Measurements from ENCODE around the gene TWF2.
A peak's percentile ranks its signal among the peaks of the same experiment; 100 is the strongest.

The TWF2 gene

DNA sequence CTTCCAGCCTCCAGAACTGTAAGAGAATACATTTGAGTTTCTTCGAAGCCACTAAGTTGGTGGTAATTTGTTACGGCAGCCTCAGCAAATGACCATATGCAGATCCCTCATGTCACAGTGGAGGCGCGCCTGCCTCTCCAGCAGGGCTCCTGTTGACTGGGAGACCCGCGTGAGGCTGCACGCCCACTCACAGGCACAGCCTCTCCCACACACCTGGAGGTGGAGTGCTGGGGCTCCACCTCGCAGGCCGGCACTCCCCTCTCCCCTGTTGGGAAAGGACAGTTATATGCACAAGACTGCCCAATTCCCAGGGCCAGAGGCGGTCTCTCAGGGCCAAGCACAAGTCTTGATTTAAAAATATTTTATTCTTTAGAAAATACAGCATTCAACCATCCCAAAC lies 10.7 kb downstream of the TWF2 start:
- H3K4me3 ChIP-seq (ENCODE audit: low read depth, low read length) = no peak overlapping the region
- TF ChIP-seq, protein P1, sequence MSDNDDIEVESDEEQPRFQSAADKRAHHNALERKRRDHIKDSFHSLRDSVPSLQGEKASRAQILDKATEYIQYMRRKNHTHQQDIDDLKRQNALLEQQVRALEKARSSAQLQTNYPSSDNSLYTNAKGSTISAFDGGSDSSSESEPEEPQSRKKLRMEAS (IDR thresholded peaks at IDR 0.05; ENCODE audit: low read depth, low read length) = no peak
- TF ChIP-seq POLR2A (IDR thresholded peaks at IDR 0.05; ENCODE audit: extremely low read depth, insufficient read length) = no peak
- TF ChIP-seq MYC (IDR thresholded peaks at IDR 0.05; ENCODE audit: low read depth, low read length) = no peak
- TF ChIP-seq, protein P2, sequence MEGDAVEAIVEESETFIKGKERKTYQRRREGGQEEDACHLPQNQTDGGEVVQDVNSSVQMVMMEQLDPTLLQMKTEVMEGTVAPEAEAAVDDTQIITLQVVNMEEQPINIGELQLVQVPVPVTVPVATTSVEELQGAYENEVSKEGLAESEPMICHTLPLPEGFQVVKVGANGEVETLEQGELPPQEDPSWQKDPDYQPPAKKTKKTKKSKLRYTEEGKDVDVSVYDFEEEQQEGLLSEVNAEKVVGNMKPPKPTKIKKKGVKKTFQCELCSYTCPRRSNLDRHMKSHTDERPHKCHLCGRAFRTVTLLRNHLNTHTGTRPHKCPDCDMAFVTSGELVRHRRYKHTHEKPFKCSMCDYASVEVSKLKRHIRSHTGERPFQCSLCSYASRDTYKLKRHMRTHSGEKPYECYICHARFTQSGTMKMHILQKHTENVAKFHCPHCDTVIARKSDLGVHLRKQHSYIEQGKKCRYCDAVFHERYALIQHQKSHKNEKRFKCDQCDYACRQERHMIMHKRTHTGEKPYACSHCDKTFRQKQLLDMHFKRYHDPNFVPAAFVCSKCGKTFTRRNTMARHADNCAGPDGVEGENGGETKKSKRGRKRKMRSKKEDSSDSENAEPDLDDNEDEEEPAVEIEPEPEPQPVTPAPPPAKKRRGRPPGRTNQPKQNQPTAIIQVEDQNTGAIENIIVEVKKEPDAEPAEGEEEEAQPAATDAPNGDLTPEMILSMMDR (IDR thresholded peaks at IDR 0.05; ENCODE audit: low read depth, low read length) = no peak
- DNase-seq (ENCODE audit: low read depth) = no peak

DNA sequence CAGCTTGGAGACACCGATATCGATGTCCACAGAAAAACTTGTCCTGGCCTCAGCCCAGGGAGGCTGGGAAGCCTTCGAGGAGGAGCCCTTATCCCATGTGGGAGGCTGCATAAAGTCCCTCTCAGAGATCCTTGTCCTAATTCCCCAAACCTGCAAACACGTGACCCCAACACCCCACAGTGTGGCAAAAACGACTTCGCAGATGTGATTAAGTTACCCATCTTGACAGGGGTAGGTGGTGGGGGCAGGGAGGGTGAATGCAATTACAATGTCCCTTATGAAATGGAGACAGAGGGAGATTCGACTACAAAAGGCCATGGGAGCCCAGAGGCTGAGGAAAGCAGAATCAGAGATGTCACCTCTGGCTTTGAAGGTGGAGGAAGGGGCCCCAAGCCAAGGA lies 11.2 kb downstream of the TWF2 start:
- TF ChIP-seq MYC (IDR thresholded peaks at IDR 0.05; ENCODE audit: low read depth, low read length) = no peak
- no peak for DNase-seq (ENCODE audit: low read depth)
- H3K4me3 ChIP-seq (ENCODE audit: low read depth, low read length) = no peak overlapping the region

DNA sequence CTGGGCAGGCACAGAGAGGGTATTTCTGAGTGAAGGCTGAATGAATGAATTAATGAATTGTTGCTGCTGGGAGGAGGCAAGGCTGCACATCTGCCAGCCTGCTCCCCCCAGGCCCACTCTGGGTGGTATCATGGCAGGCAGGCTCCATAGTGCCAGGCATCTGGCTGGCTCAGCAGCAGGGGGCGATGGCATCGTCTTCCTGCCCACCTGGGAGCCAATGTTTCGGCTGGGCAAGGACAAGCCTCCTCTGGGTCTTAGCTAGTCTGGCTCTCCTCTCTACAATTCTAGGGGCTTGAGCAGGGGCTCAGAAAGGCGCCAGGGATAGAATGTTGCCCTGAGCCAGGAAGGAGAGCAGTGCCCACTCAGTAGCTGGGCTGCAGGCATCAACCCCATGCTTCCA lies 11.8 kb downstream of the TWF2 start:
- no peak for DNase-seq (ENCODE audit: low read depth)
- H3K4me3 ChIP-seq (ENCODE audit: low read depth, low read length) = no peak overlapping the region
- TF ChIP-seq POLR2A (IDR thresholded peaks at IDR 0.05; ENCODE audit: extremely low read depth, insufficient read length) = no peak
- TF ChIP-seq, protein P1 (IDR thresholded peaks at IDR 0.05; ENCODE audit: low read depth, low read length) = no peak
- TF ChIP-seq, protein P2 (IDR thresholded peaks at IDR 0.05; ENCODE audit: low read depth, low read length) = no peak
- no peak for TF ChIP-seq MYC (IDR thresholded peaks at IDR 0.05; ENCODE audit: low read depth, low read length)

DNA sequence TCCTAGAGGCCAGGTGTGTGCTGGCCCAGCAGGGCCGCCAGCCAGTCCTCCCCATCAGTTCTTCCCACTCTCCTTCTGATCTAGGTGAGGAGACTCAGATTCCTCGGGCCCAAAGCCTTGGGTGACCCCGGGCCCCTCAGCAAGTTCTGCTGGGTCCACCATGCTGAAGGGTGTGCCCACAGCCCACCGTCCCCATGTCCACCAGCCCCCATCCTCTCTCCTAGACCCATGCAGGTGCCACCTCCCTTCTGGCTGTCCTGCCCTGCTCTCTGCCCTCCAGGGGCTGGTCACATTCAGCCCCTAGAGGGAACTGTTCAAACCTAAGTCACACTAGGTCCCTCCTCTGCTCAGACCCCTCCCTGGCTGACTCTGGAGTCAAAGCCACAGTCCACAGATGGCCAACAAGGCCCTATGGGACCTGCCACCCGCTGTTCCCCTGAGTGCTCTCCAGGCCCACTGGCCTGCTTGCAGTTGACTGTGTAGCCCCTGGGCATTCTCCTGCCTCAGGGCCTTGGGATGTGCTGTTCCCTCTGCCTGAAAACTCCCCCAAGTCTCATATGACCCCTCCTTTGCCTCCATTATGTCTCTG lies 12.6 kb downstream of the TWF2 start:
- no peak overlapping the region for H3K4me3 ChIP-seq (ENCODE audit: low read depth, low read length)
- TF ChIP-seq, protein P1 (IDR thresholded peaks at IDR 0.05; ENCODE audit: low read depth, low read length) = no peak
- TF ChIP-seq POLR2A (IDR thresholded peaks at IDR 0.05; ENCODE audit: extremely low read depth, insufficient read length) = no peak
- TF ChIP-seq, protein P2 (IDR thresholded peaks at IDR 0.05; ENCODE audit: low read depth, low read length) = no peak
- TF ChIP-seq MYC (IDR thresholded peaks at IDR 0.05; ENCODE audit: low read depth, low read length) = no peak
- peak; percentile 77 for DNase-seq (ENCODE audit: low read depth)

DNA sequence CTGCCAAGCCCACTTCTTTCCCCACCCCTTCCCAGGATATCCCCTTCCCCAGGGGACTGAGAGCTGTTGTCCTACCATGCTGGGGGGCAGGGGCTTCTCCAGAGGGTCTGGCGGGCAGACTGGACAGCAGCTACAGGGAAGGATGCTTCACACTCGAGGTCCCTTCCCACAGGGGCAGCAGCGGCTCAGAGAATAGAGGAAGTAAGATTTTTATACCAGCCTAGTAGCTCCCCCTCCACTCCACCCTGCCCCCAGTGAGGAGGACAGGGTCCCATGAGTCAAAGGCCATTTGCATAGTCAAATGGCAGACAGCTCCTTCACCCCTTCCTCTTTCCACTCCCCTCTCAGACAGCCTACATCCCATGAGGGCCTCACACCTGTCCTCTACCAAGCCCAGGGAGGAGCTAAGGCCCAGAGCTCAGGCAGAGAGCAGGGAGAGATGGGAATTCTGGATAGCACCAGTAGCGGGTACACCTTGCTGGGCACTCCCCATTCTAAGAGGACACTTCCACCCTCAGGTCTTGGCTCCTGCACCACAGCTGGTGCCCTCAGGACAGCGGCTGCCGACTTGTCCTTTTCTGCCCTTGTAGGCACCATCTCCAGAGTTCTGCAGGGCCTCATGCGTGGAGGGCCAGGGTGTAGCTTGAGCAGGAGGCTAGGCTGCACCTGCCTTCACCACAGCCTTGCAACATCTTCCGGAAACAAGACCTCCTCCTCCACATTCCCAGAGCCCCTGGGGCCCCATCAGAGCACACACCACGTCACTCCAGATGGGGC lies 13.3 kb downstream of the TWF2 start, which contains the start of gene TLR9:
Gene TLR9 (minus strand): TSS at position 194 of the 777 bp plus-strand sequence. CDS start 116 bp downstream, at position 78.
- peak; percentile 94 for DNase-seq (ENCODE audit: low read depth)
- no peak within 1 kb of the TSS for H3K4me3 ChIP-seq (ENCODE audit: low read depth, low read length)
- TF ChIP-seq, protein P1 (IDR thresholded peaks at IDR 0.05; ENCODE audit: low read depth, low read length) = peak; percentile 51
- TF ChIP-seq MYC (IDR thresholded peaks at IDR 0.05; ENCODE audit: low read depth, low read length) = peak; percentile 69
- TF ChIP-seq POLR2A (IDR thresholded peaks at IDR 0.05; ENCODE audit: extremely low read depth, insufficient read length) = no peak

DNA sequence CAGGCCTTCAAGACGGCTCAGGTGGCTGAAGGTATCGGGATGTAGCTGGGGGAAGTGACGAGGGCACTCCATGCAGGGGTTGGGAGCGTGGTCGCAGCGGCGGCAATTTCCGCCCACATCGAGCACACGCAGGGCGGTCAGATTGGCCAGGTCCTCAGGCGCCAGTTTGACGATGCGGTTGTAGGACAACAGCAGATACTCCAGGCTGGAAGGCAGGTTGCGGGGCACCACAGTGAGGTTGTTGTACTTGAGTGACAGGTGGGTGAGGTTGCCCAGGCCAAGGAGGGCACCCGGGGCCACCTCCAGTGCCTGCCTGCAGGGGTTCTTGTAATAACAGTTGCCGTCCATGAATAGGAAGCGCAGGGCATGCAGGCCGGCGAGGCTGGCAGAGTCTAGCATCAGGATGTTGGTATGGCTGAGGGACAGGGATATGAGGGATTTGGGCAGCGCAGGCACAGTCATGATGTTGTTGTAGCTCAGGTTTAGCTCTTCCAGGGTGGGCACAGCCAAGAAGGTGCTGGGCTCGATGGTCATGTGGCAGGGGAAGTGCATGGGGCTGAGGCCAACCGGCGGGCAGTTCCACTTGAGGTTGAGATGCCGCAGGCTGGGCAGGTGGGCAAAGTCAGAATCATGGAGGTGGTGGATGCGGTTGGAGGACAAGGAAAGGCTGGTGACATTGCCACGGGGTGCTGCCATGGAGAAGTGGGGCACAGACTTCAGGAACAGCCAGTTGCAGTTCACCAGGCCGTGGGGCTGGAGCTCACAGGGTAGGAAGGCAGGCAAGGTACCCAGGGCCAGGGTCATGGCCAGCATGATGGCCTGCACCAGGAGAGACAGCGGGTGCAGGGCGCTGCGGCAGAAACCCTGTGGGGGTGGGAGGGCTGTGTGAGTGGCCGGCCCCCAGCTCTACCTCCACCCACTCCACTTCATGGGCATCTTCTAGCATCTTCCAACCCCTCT lies 15.2 kb downstream of the TWF2 start:
- TF ChIP-seq, protein P1 (IDR thresholded peaks at IDR 0.05; ENCODE audit: low read depth, low read length) = no peak
- TF ChIP-seq POLR2A (IDR thresholded peaks at IDR 0.05; ENCODE audit: extremely low read depth, insufficient read length) = no peak
- no peak for TF ChIP-seq MYC (IDR thresholded peaks at IDR 0.05; ENCODE audit: low read depth, low read length)
- no peak overlapping the region for H3K4me3 ChIP-seq (ENCODE audit: low read depth, low read length)
- no peak for DNase-seq (ENCODE audit: low read depth)

Measured in NB4 (cell line).